ENCODE results near the gene MTG1.
A peak's percentile ranks its signal among the peaks of the same experiment; 100 is the strongest.
"Not testable (repeated sequence)": the region's sequence is repeated elsewhere in the genome, so short reads cannot be mapped to it uniquely, and the experiment has no call there.

Gene MTG1

GRCh38 chr10:133364645-133365431 is 29.1 kb upstream of the MTG1 start:
- no peak for DNase-seq (ENCODE audit: low spot score in 2 of 2)
- in situ Hi-C loops (cut with MboI; ENCODE audit: low sequenced_read_pairs), result no loop called here
- Histone ChIP-seq H3K36me3 (replicated peaks) (peaks cover 67% of the 10 kb centered on the region), H3K4me1 (no peaks in the 10 kb centered on the region; the same call in 1 of the 2 replicates), H3K9me3 (no peaks in the 10 kb centered on the region), H3K27me3 (ENCODE audit: low read depth) (no peaks in the 10 kb centered on the region), H3K4me3 (no peak overlapping the region)

DNA sequence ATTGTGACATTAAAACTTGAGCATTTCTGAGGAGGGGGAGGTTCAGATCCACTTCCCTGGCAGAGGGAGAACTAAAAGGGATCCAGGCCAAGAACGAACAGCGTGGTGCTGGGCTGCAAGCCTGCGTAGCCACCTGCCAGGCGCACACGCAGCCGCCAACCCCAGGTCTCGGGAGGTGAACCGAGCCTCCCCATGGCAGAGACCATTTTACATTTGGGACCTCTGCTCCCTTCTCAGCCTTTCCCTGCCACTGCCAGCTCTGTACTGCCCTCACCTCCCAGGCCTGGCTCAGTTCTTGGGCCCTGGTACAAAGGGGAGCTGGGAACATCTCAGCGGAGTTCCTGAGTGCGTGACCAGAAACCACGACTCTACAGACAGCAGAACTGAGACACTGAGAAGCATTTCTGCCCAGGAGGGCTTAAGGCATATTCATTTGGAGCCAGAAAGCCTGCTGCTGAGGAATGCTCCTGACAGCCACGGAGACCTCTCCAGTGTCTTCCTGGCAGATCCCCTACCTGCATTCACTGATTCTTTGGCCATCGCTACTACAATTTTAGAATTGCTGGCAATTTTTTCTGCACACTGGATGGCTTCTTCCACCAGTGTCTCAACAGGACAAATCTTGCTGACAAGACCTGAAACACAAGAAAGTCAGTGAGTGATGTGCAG is 28.4 kb upstream of the MTG1 start:
- in situ Hi-C loops (cut with MboI; ENCODE audit: low sequenced_read_pairs), result no loop called here
- H3K4me1 ChIP-seq, result no peaks in the 10 kb centered on the region; the same call in 1 of the 2 replicates
- no peaks in the 10 kb centered on the region for H3K9me3 ChIP-seq
- no peaks in the 10 kb centered on the region for H3K27me3 ChIP-seq (ENCODE audit: low read depth)
- no peak overlapping the region for H3K4me3 ChIP-seq
- peaks cover 75% of the 10 kb centered on the region for H3K36me3 ChIP-seq (replicated peaks)
- no peak for DNase-seq (ENCODE audit: low spot score in 2 of 2)

- in situ Hi-C loops (cut with MboI; ENCODE audit: low sequenced_read_pairs), result no loop called here
- Histone ChIP-seq H3K27me3 (ENCODE audit: low read depth) (no peaks in the 10 kb centered on the region), H3K9me3 (no peaks in the 10 kb centered on the region), H3K36me3 (replicated peaks) (peaks cover 77% of the 10 kb centered on the region), H3K4me1 (no peaks in the 10 kb centered on the region; the same call in 1 of the 2 replicates), H3K4me3 (no peak overlapping the region)
- DNase-seq (ENCODE audit: low spot score in 2 of 2), result no peak
Observed at GRCh38 chr10:133366130-133366478, 27.9 kb upstream of the MTG1 start.

DNA sequence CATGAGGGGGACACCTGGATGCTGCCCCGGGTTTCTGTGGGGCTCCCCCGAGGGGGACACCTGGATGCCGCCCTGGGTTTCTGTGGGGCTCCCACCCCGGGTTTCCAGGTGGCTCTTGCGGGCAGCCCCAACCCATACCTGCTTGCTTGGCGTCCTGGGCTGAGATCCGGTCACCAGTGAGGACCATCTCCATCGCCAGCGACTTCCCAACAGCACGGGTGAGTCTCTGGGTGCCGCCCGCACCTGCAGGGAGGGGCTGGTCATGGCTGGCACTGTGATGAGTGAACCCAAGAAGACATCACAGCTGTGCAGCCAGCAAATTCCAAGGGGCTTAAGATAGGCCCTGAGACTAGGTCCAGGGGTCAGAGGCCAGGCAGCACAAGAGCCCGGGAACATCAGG is 27.2 kb upstream of the MTG1 start:
- no peaks in the 10 kb centered on the region for H3K9me3 ChIP-seq
- H3K36me3 ChIP-seq (replicated peaks), result peaks cover 77% of the 10 kb centered on the region
- no peak for DNase-seq (ENCODE audit: low spot score in 2 of 2)
- no peaks in the 10 kb centered on the region for H3K4me1 ChIP-seq
- in situ Hi-C loops (cut with MboI; ENCODE audit: low sequenced_read_pairs), result no loop called here
- no peak overlapping the region for H3K4me3 ChIP-seq
- H3K27me3 ChIP-seq (ENCODE audit: low read depth), result no peaks in the 10 kb centered on the region

DNA sequence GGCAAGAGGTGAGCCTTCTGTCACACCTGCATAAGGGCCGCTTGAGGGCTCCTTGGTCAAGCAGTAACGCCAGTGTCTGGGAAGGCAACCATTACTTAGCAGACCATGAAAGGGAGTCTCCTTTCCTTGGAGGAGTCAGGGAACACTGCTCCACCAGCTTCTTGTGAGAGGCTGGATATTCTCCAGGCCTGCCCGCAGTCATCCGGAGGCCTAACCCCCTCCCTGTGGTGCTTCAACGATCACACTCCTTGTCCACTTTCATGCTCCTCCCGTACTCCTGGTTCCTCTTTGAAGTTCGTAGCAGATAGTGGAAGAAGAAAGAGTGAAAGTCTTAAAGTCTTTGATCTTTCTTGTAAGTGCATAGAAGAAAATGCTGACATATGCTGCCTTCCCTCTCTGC is 26.5 kb upstream of the MTG1 start:
- H3K27me3 ChIP-seq (ENCODE audit: low read depth); in situ Hi-C loops (cut with MboI; ENCODE audit: low sequenced_read_pairs); H3K4me3 ChIP-seq; H3K9me3 ChIP-seq; H3K4me1 ChIP-seq; DNase-seq (ENCODE audit: low spot score in 2 of 2): not testable (repeated sequence)
- peaks cover 73% of the 10 kb centered on the region for H3K36me3 ChIP-seq (replicated peaks)

DNA sequence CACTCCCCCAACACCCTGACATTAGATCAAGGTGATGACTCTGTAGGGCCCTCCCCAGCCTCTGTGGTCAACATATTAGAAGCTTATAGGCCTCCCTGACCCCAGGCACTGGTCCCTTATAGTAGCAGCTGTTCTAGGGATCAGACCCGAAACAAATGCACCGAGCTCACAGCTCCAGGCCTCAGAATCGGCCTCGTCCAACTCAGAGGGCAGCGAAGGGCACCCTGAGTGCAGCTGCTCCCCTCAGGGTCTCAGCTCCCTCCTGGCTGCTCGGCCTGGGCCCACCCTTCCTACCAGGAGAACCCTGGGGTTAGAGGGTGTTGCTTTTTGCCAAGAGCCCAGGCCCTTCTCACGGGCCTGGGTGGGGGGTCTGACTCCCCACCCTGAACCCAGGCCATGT is 25.8 kb upstream of the MTG1 start:
- Histone ChIP-seq H3K4me1 (no peaks in the 10 kb centered on the region), H3K27me3 (ENCODE audit: low read depth) (no peaks in the 10 kb centered on the region), H3K36me3 (replicated peaks) (peaks cover 66% of the 10 kb centered on the region), H3K4me3 (no peak overlapping the region), H3K9me3 (no peaks in the 10 kb centered on the region)
- in situ Hi-C loops (cut with MboI; ENCODE audit: low sequenced_read_pairs), result no loop called here
- no peak for DNase-seq (ENCODE audit: low spot score in 2 of 2)

- no peak for DNase-seq (ENCODE audit: low spot score in 2 of 2)
- Histone ChIP-seq H3K27me3 (ENCODE audit: low read depth) (no peaks in the 10 kb centered on the region), H3K36me3 (replicated peaks) (peaks cover 46% of the 10 kb centered on the region), H3K4me3 (no peak overlapping the region), H3K9me3 (no peaks in the 10 kb centered on the region), H3K4me1 (peaks cover 15% of the 10 kb centered on the region)
- in situ Hi-C loops (cut with MboI; ENCODE audit: low sequenced_read_pairs), result no loop called here
Observed at GRCh38 chr10:133370030-133370786, 23.7 kb upstream of the MTG1 start.

- no peaks in the 10 kb centered on the region for H3K27me3 ChIP-seq (ENCODE audit: low read depth)
- in situ Hi-C loops (cut with MboI; ENCODE audit: low sequenced_read_pairs), result no loop called here
- no peak for DNase-seq (ENCODE audit: low spot score in 2 of 2)
- peaks cover 25% of the 10 kb centered on the region for H3K4me1 ChIP-seq
- peaks cover 27% of the 10 kb centered on the region for H3K36me3 ChIP-seq (replicated peaks)
- H3K4me3 ChIP-seq, result peak overlapping the region; percentile 18
- no peaks in the 10 kb centered on the region for H3K9me3 ChIP-seq
Observed at GRCh38 chr10:133372507-133372906, 21.4 kb upstream of the MTG1 start.

DNA sequence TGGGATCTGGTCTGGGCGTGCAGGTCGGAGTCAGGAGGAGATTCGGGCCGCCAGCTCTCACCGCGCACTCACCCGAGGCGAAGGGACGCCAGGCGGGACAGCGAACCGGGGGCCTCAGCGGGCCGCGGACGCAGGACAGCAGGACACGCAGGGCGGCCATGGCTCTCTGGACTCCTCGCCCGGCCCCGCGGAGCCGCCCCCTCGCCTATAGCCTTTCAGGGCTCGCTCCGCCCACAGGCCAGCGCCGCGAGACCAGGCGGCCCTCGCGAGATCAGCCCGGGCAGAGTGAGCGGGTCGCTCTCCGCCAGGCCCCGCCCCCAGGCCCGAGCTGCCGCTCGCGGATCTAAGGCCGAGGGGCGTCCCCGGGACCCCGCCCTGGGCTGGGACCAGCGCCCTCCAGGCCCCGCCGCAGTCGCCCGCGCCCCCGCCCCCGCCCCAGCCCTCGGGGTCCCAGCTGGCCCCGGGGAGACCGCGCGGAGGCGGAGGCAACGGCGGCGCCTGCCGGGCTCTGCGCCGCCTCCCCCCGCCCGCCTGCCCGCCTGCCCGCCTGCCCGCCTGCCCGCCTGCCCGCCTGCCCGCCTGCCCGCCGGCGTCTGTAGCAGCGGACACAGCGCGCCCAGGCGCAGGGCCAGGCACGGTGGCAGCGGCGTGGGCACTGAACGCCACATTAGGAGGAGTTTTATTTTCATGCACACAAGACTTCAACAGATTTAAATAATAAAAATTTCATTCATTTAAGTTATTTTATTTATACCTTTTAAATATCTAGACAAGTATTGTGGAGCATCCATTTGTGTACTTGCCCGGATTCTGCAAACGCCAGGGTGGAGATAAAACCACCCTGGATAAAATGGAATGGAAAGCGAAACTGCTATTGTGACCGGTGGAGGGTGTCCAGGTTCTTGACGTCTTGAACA is 20.5 kb upstream of the MTG1 start, which contains the start of gene ECHS1:
ECHS1 (minus strand) TSS at position 181 of the 917 bp plus-strand sequence; CDS start at position 160, 21 bp downstream.
- H3K27me3 ChIP-seq (ENCODE audit: low read depth), result no peaks in the 10 kb centered on the region
- DNase-seq (ENCODE audit: low spot score in 2 of 2), result peak; percentile 88 to 97
- in situ Hi-C loops (cut with MboI; ENCODE audit: low sequenced_read_pairs), result no loop called here
- H3K4me3 ChIP-seq, result peak within 1 kb of the TSS; percentile 68
- H3K4me1 ChIP-seq, result peaks cover 30% of the 10 kb centered on the region
- H3K9me3 ChIP-seq, result no peaks in the 10 kb centered on the region
- peaks cover 21% of the 10 kb centered on the region for H3K36me3 ChIP-seq (replicated peaks)

GRCh38 chr10:133375357-133376115 is 18.4 kb upstream of the MTG1 start:
- no peaks in the 10 kb centered on the region for H3K9me3 ChIP-seq
- DNase-seq (ENCODE audit: low spot score in 2 of 2), result peak; percentile 60 to 73
- peaks cover 3% of the 10 kb centered on the region for H3K36me3 ChIP-seq (replicated peaks)
- H3K4me3 ChIP-seq, result no peak overlapping the region
- in situ Hi-C loops (cut with MboI; ENCODE audit: low sequenced_read_pairs), result no loop called here
- H3K4me1 ChIP-seq, result peaks cover 31% of the 10 kb centered on the region
- no peaks in the 10 kb centered on the region for H3K27me3 ChIP-seq (ENCODE audit: low read depth)

GRCh38 chr10:133376183-133376582 is 17.8 kb upstream of the MTG1 start:
- H3K4me1 ChIP-seq, result peaks cover 31% of the 10 kb centered on the region
- DNase-seq (ENCODE audit: low spot score in 2 of 2); H3K27me3 ChIP-seq (ENCODE audit: low read depth); H3K4me3 ChIP-seq; H3K36me3 ChIP-seq (replicated peaks); H3K9me3 ChIP-seq; in situ Hi-C loops (cut with MboI; ENCODE audit: low sequenced_read_pairs): not testable (repeated sequence)

DNA sequence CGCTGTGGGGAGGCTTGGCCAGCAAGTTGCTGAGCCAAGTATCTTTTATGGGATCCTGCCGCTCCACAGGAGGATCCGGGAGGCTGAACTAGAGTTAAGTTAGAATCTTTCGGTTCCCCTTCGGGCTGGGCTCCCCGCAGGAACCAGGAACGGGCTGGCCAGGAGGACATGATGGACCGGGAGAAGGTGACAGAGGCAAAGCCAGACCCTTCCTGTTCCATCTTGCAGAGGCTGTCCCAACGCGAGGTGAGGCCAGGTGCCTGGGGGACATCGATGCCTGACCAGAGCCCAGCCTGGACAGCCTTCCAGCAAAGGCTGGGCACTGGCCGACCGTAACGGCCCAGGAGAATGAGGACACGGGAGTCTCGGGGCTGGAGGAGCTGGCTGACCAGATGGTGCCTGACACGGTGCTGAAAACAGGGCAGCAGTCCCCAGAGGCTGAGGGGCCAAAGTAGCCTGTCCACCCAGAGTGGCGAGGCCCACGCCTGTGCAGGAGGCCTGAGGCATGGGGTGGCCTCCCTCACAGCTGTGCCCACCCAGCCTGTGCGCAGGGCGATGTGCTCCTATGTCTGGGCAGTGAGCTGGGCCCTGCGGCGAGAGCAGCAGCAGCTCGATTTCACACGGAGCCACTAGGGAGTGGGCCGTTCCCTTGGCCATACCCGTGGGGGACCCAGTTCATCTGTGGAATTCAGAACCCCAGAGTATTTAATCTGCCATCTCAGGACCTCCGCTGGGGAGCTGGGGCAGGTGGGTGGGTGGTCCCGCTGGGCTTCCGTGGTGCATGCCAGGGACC is 16.7 kb upstream of the MTG1 start:
- no peak for DNase-seq (ENCODE audit: low spot score in 2 of 2)

More for the DNA sequence above, 16.7 kb upstream of the MTG1 start:
- no peaks in the 10 kb centered on the region for H3K9me3 ChIP-seq
- H3K27me3 ChIP-seq (ENCODE audit: low read depth), result no peaks in the 10 kb centered on the region
- peaks cover 31% of the 10 kb centered on the region for H3K4me1 ChIP-seq
- in situ Hi-C loops (cut with MboI; ENCODE audit: low sequenced_read_pairs), result no loop called here
- H3K4me3 ChIP-seq, result no peak overlapping the region
- no peaks in the 10 kb centered on the region for H3K36me3 ChIP-seq (replicated peaks)

Measured in HAP-1 (cell line).